ENCODE results near the gene SMTNL1.
"Not testable (repeated sequence)": the region's sequence is repeated elsewhere in the genome, so short reads cannot be mapped to it uniquely, and the experiment has no call there.

GRCh38 chr11:57534449-57534848 lies 2.9 kb upstream of the SMTNL1 start:
- TF ChIP-seq POLR2A, POLR2AphosphoS5 (IDR thresholded peaks at IDR 0.05): not testable (repeated sequence)
